Sigmoid colon (tissue), 3 donors: ENCODE results near the gene OTUD3.

Experiments used
- CTCF ChIP-seq, 4 experiments: fragments of 450-650 bp in 3 of 4; fragments of 200-600 bp in 1 of 4; IDR thresholded peaks; one replicate each; pipeline ENCODE4 v1.5.1; 2016 to 2019; ENCODE audit warnings: antibody characterized with exemption in 4 of 4, mild to moderate bottlenecking in 3 of 4, moderate library complexity in 2 of 4
- POLR2A ChIP-seq, 2 donors: fragments of 450-650 bp; IDR thresholded peaks; one replicate each; pipeline ENCODE4 v1.6.1; 2016; ENCODE audit warnings: antibody characterized with exemption in 2 of 2, mild to moderate bottlenecking in 2 of 2, moderate library complexity in 2 of 2

DNA sequence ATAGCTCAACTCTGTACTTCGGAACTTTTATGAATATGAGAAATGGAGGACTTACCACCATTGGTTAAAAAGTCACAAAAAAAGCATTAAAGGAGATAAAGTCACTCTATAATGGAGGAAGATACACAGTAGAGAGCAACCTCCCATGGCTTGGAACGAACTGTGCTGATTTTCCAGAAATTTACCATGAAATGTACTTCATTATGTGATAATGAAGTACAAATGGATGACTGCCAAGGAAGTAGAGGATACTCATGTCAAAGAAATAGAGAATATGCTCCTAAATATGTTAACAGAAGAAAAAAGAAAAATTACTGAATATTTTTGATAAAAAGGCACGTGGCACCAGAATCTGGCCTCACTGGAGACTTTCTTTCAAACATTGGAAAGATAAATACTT is 64.8 kb downstream of the OTUD3 start:
- TF ChIP-seq CTCF (IDR thresholded peaks at IDR 0.05) (no peak), POLR2A (IDR thresholded peaks at IDR 0.05) (no peak)
